Measurements from ENCODE around the gene SLC44A1. TPM values are rescaled to one million over a fixed set of nuclear protein-coding genes. Genes with fewer than 3 reads are reported as not detected.
A peak's percentile ranks its signal among the peaks of the same experiment; 100 is the strongest.

SLC44A1 gene
- total RNA-seq, 1 donor from 2014 or later = 48.7 TPM

GRCh38 chr9:105291422-105291859, 47.0 kb downstream of the SLC44A1 start:
- TF ChIP-seq, protein P1, sequence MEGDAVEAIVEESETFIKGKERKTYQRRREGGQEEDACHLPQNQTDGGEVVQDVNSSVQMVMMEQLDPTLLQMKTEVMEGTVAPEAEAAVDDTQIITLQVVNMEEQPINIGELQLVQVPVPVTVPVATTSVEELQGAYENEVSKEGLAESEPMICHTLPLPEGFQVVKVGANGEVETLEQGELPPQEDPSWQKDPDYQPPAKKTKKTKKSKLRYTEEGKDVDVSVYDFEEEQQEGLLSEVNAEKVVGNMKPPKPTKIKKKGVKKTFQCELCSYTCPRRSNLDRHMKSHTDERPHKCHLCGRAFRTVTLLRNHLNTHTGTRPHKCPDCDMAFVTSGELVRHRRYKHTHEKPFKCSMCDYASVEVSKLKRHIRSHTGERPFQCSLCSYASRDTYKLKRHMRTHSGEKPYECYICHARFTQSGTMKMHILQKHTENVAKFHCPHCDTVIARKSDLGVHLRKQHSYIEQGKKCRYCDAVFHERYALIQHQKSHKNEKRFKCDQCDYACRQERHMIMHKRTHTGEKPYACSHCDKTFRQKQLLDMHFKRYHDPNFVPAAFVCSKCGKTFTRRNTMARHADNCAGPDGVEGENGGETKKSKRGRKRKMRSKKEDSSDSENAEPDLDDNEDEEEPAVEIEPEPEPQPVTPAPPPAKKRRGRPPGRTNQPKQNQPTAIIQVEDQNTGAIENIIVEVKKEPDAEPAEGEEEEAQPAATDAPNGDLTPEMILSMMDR (IDR thresholded peaks at IDR 0.05; ENCODE audit: unreplicated experiment) = no peak
- Mint-ChIP-seq H3K27ac (no peak overlapping the region), H3K36me3 (ENCODE audit: insufficient read depth) (peaks cover 2% of the 10 kb centered on the region), H3K4me1 (ENCODE audit: low read depth) (peaks cover 28% of the 10 kb centered on the region), H3K4me3 (ENCODE audit: low read depth) (no peak overlapping the region), H3K27me3 (no peaks in the 10 kb centered on the region), H3K9me3 (ENCODE audit: low read depth) (no peaks in the 10 kb centered on the region)
- no peak for DNase-seq (ENCODE audit: low spot score, unreplicated experiment)

DNA sequence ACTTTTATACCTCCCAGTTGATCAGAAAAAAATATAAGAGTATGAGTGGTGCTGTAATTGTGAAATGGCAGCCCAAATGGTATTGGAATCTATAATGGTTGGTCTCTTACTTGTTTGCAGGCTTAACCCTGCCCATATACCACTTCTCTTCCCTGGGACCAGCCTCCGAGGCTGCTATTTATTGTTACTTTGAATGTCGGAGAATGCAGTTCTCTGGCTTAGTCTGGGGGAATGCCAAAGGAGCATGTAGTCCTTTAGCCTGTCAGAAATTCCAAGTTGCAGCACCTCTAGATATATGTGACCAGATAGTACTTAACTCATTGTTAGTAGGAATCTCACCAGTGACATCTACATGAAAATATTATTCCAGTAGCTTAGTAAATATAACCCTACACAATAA, 47.5 kb downstream of the SLC44A1 start:
- Mint-ChIP-seq H3K27ac (no peak overlapping the region), H3K4me3 (ENCODE audit: low read depth) (no peak overlapping the region), H3K4me1 (ENCODE audit: low read depth) (peaks cover 33% of the 10 kb centered on the region), H3K36me3 (ENCODE audit: insufficient read depth) (peaks cover 4% of the 10 kb centered on the region), H3K27me3 (no peaks in the 10 kb centered on the region), H3K9me3 (ENCODE audit: low read depth) (no peaks in the 10 kb centered on the region)
- no peak for DNase-seq (ENCODE audit: low spot score, unreplicated experiment)
- TF ChIP-seq, protein P1 (IDR thresholded peaks at IDR 0.05; ENCODE audit: unreplicated experiment) = no peak

GRCh38 chr9:105293408-105293807, 49.0 kb downstream of the SLC44A1 start:
- TF ChIP-seq, protein P1 (IDR thresholded peaks at IDR 0.05; ENCODE audit: unreplicated experiment) = no peak
- DNase-seq (ENCODE audit: low spot score, unreplicated experiment) = no peak
- H3K4me1 Mint-ChIP-seq (ENCODE audit: low read depth) = peaks cover 38% of the 10 kb centered on the region
- H3K27ac Mint-ChIP-seq = no peak overlapping the region
- no peaks in the 10 kb centered on the region for H3K9me3 Mint-ChIP-seq (ENCODE audit: low read depth)
- H3K36me3 Mint-ChIP-seq (ENCODE audit: insufficient read depth) = peaks cover 5% of the 10 kb centered on the region
- H3K27me3 Mint-ChIP-seq = no peaks in the 10 kb centered on the region
- H3K4me3 Mint-ChIP-seq (ENCODE audit: low read depth) = no peak overlapping the region

DNA sequence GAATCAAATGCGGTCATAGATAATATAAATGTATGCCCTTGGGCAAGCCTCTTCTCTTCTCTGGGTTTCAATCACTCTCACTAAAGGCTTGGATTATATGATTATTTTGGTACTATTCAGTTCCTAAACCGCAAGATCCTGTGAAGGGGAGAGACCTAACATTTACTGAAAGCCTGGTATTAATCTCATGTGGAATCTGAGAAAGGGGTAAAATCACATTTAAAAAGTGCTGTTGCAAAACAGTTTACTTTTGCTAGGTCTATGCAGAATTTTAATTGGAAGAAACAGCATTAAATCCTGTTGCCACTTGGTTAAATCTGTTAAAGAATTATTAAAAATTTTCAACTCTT, 50.7 kb downstream of the SLC44A1 start:
- Mint-ChIP-seq H3K27ac (no peak overlapping the region), H3K4me3 (ENCODE audit: low read depth) (no peak overlapping the region), H3K27me3 (no peaks in the 10 kb centered on the region), H3K9me3 (ENCODE audit: low read depth) (no peaks in the 10 kb centered on the region), H3K4me1 (ENCODE audit: low read depth) (peaks cover 36% of the 10 kb centered on the region), H3K36me3 (ENCODE audit: insufficient read depth) (peaks cover 12% of the 10 kb centered on the region)
- TF ChIP-seq, protein P1 (IDR thresholded peaks at IDR 0.05; ENCODE audit: unreplicated experiment) = no peak
- no peak for DNase-seq (ENCODE audit: low spot score, unreplicated experiment)

DNA sequence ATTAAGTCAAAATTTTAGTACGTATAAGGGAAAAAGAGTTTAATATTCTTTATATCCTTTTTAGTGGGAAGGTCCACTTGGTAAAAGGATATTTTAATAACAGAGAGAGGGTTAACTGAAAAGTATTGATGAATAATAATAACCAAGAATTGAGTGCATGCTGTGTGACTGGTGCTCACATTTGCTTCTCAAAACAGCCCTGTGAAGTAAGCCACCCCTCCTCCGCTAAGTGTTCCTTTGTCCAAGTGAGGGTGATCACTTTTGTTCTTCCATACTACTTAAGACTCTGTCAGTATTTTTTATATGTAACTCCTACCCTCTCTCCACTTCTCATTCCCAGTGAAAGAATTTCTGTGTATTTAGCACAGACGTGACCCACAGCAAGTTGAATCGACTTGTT, 51.5 kb downstream of the SLC44A1 start:
- no peak for DNase-seq (ENCODE audit: low spot score, unreplicated experiment)
- TF ChIP-seq, protein P1 (IDR thresholded peaks at IDR 0.05; ENCODE audit: unreplicated experiment) = no peak
- Mint-ChIP-seq H3K27me3 (no peaks in the 10 kb centered on the region), H3K36me3 (ENCODE audit: insufficient read depth) (peaks cover 15% of the 10 kb centered on the region), H3K9me3 (ENCODE audit: low read depth) (no peaks in the 10 kb centered on the region), H3K27ac (peak overlapping the region; percentile 58), H3K4me1 (ENCODE audit: low read depth) (peaks cover 29% of the 10 kb centered on the region), H3K4me3 (ENCODE audit: low read depth) (no peak overlapping the region)
